Nephron (organoid): ENCODE results near the gene CENPP.

Source experiments
- H3K27ac Mint-ChIP-seq, 3 experiments: 2 replicates each; pipeline ENCODE4 v1.8.0; 2020; ENCODE audit warnings: mixed read lengths in 3 of 3, mild to moderate bottlenecking in 2 of 3, moderate library complexity in 1 of 3
- H3K27me3 Mint-ChIP-seq: 2 replicates; pipeline ENCODE4 v1.8.0; 2021; ENCODE audit warnings: low read depth, mild to moderate bottlenecking, moderate library complexity, mixed read lengths
- H3K36me3 Mint-ChIP-seq: 2 replicates; pipeline ENCODE4 v1.8.0; 2020; ENCODE audit warnings: low read depth, mixed read lengths
- H3K4me1 Mint-ChIP-seq: 2 replicates; pipeline ENCODE4 v1.8.0; 2020; ENCODE audit warnings: mixed read lengths
- H3K4me3 Mint-ChIP-seq, 3 experiments: 2 replicates each; pipeline ENCODE4 v1.8.0; 2020; ENCODE audit warnings: mild to moderate bottlenecking in 3 of 3, mixed read lengths in 3 of 3, moderate library complexity in 2 of 3
- H3K9me3 Mint-ChIP-seq: 2 replicates; pipeline ENCODE4 v1.8.0; 2020; ENCODE audit warnings: mixed read lengths
- TF ChIP-seq, protein P1 (sequence below), 3 experiments: fragments of 200-600 bp; sonication (generic); IDR thresholded peaks; one replicate each; pipeline ENCODE4 v1.5.0; 2021; ENCODE audit warnings: antibody characterized with exemption in 3 of 3; ENCODE audit not compliant: unreplicated experiment in 3 of 3

Gene CENPP

DNA sequence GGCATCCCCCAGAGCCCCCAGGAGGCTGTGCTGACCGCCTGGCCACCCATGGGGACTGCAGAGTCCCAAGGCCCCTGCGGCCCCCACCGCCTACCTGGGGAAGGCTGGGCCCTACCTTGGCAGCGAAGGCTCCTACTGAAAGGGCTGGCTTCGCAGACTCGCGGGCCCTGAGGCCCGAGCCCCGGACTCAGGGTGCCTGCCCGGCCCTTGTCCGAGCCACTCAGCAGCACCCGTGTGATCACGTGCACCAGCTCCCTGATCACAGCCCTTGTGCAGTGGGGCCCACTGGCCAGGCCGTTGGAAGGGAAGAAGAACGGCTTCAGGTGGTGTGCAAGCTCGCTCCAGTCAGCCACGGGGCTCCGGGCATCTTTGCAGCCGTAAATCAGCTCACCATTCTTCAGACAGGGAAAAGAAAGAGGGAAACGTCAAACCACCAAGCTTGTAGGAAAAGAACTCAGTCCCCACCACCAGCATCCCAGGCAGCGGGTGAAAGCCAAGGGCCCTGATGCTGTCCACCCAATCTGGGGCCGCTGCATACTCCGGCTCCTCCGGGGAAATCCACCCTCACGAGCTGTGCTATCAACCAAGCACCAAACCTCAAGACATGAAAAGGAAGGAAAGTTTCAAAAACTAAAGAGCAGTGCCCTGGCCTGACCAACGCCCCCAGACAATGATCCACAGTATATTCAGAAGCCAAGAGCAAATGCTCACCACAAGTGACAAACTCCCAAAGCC, 312.3 kb downstream of the CENPP start:
- no peak overlapping the region for H3K4me3 Mint-ChIP-seq
- H3K4me1 Mint-ChIP-seq, result peaks cover 5% of the 10 kb centered on the region
- H3K27ac Mint-ChIP-seq, result no peak overlapping the region
- TF ChIP-seq, protein P1, sequence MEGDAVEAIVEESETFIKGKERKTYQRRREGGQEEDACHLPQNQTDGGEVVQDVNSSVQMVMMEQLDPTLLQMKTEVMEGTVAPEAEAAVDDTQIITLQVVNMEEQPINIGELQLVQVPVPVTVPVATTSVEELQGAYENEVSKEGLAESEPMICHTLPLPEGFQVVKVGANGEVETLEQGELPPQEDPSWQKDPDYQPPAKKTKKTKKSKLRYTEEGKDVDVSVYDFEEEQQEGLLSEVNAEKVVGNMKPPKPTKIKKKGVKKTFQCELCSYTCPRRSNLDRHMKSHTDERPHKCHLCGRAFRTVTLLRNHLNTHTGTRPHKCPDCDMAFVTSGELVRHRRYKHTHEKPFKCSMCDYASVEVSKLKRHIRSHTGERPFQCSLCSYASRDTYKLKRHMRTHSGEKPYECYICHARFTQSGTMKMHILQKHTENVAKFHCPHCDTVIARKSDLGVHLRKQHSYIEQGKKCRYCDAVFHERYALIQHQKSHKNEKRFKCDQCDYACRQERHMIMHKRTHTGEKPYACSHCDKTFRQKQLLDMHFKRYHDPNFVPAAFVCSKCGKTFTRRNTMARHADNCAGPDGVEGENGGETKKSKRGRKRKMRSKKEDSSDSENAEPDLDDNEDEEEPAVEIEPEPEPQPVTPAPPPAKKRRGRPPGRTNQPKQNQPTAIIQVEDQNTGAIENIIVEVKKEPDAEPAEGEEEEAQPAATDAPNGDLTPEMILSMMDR (IDR thresholded peaks at IDR 0.05; ENCODE audit: unreplicated experiment in 3 of 3), result no peak
- H3K9me3 Mint-ChIP-seq, result no peaks in the 10 kb centered on the region
- H3K36me3 Mint-ChIP-seq, result peaks cover 32% of the 10 kb centered on the region
- no peaks in the 10 kb centered on the region for H3K27me3 Mint-ChIP-seq

DNA sequence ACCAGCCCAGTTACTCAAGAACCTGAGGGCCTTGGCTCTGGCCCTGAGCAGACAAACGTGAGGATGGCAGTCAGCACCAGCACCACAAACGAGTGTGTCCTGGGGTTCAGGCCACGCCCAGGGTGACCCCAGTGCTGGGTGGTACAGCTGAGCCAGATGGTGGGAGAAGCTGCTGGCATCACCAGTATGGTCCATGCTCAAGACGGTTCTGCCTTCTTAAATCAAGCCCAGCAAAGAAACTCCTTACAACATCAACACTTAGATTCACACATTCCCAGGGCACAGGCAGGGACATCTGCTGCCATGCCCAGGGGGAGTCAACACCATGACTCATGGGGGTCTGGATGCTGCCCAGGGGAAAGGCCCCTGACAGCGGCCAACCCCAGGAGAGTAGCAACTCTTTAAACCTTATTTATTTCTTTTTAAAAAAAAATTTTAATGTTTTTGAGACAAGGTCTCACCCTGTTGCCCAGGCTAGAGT, 312.9 kb downstream of the CENPP start:
- Mint-ChIP-seq H3K4me3 (no peak overlapping the region), H3K36me3 (peaks cover 36% of the 10 kb centered on the region), H3K4me1 (peaks cover 5% of the 10 kb centered on the region), H3K27me3 (no peaks in the 10 kb centered on the region), H3K27ac (no peak overlapping the region), H3K9me3 (no peaks in the 10 kb centered on the region)
- TF ChIP-seq, protein P1 (IDR thresholded peaks at IDR 0.05; ENCODE audit: unreplicated experiment in 3 of 3), result no peak

DNA sequence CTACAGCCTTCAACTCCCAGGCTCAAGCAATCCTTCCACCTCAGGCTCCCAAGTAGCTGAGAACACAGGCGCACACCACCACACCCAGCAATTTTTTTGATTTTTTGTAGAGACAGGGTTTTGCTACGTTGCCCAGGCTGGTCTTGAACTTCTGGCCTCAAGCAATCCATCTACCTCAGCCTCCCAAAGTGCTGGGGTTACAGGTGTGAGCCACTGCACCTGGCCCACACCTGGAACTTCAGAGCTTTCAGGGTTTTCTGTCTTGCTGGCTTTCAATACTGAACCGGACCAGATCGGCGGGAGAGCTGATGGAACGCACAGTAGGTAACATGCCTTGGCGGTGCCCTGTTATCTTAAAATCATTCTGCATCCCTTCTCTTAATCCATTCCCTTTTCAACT, 313.4 kb downstream of the CENPP start:
- no peak overlapping the region for H3K4me3 Mint-ChIP-seq
- H3K4me1 Mint-ChIP-seq, result peaks cover 5% of the 10 kb centered on the region
- TF ChIP-seq, protein P1 (IDR thresholded peaks at IDR 0.05; ENCODE audit: unreplicated experiment in 3 of 3), result no peak
- no peaks in the 10 kb centered on the region for H3K9me3 Mint-ChIP-seq
- H3K36me3 Mint-ChIP-seq, result peaks cover 41% of the 10 kb centered on the region
- H3K27me3 Mint-ChIP-seq, result no peaks in the 10 kb centered on the region
- H3K27ac Mint-ChIP-seq, result no peak overlapping the region

DNA sequence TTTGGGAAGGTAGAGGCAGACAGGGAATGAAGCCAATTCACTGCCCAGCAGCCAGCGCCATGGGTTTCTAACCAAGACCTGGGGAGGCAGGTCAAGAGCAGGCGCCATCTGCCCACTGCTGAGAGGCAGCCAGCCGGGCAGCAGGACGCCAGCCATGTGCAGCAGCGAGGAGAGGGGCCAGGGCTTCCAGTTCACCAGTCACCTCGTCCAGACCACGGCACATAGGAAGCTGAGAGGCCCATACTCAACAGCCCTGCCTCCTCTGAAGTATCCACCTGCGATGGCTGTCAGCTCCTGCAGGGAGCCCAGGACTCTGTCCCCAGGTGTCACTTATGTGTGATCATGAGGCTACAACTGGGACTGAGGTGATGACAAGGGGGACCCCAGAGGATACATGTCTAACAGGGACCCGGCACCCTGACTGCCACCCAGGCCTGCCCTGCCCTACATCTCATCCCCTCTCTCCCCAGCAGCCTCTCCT, 314.1 kb downstream of the CENPP start:
- Mint-ChIP-seq H3K4me3 (no peak overlapping the region), H3K27me3 (no peaks in the 10 kb centered on the region)

DNA sequence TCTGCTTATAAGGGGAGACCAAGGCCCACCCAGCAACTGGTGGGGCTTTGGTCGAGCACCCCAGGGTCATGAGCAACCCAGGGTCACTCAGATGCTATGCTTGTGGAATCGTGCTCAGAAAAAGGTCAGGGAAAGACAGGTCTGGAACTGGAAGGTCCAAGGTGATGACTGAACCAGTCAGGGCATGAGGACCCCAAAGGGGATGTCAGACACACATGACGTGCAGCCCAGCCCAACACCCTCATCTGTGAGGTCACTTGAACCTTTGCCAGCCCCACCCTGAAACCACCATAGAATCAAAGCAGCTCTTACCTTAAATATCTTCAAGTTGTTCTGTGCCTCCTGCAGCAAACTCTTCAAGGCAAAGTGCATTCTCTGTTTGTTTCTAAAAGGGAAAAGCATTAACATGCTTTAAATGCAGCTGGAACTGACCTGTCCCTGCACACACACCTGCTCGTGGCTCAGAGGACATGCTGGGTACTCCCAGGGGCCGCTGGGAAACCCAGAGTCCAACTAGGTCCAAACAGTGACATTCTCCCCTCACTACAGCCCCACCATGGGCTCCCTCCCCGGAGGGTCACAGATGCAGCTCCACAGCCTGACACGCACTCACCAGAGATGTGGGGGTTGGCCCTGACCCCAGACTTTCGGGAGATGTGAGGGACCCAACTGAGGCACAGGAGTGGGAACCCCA, 314.8 kb downstream of the CENPP start:
- Mint-ChIP-seq H3K36me3 (peaks cover 49% of the 10 kb centered on the region), H3K27ac (no peak overlapping the region), H3K4me3 (no peak overlapping the region), H3K9me3 (no peaks in the 10 kb centered on the region), H3K4me1 (no peaks in the 10 kb centered on the region), H3K27me3 (no peaks in the 10 kb centered on the region)
- TF ChIP-seq, protein P1 (IDR thresholded peaks at IDR 0.05; ENCODE audit: unreplicated experiment in 3 of 3), result no peak

More for the DNA sequence above, 314.1 kb downstream of the CENPP start:
- Mint-ChIP-seq H3K36me3 (peaks cover 42% of the 10 kb centered on the region), H3K4me1 (no peaks in the 10 kb centered on the region), H3K27ac (no peak overlapping the region), H3K9me3 (no peaks in the 10 kb centered on the region)
- TF ChIP-seq, protein P1 (IDR thresholded peaks at IDR 0.05; ENCODE audit: unreplicated experiment in 3 of 3), result no peak
